Ovary (tissue), 3 donors: ENCODE results near the gene EGFLAM.

Experiments used
- CTCF ChIP-seq, 3 donors: fragments of 450-650 bp in 2 of 3; fragments of 200-600 bp in 1 of 3; IDR thresholded peaks; one replicate each; pipeline versions ENCODE4 v1.5.1 to v1.8.0; 2016 to 2022; ENCODE audit warnings: antibody characterized with exemption in 3 of 3, mild to moderate bottlenecking in 1 of 3
- POLR2A ChIP-seq: fragments of 450-650 bp; IDR thresholded peaks from one replicate; pipeline ENCODE4 v1.6.1; 2017; ENCODE audit warnings: antibody characterized with exemption, mild to moderate bottlenecking, moderate library complexity
- donor health status: DM: no; HTN: no; CAD: no.

GRCh38 chr5:38378579-38378978 is 120.2 kb downstream of the EGFLAM start:
- TF ChIP-seq CTCF (IDR thresholded peaks at IDR 0.05), result no peak
- no peak for TF ChIP-seq POLR2A
